ENCODE data around the gene AHRR.

The AHRR gene

DNA sequence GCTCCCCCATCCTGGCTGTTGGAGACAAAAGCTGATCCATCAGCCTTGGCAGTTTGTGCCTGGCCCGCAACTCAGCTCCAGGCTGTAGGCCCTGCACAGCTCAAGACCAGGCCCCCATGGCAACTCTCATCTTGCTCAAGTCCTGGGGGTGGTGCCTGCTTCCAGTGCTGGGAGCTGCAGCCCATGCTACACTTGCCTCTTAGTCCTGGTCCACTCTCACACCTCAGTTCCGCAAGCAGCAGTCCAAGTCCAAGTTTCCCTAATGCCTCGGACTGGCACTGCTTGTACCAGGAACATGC lies 14.2 kb downstream of the AHRR start:
- in situ Hi-C loops (cut with HindIII; ENCODE audit: low sequenced_read_pairs): no loop called here
- TF ChIP-seq, protein P1, sequence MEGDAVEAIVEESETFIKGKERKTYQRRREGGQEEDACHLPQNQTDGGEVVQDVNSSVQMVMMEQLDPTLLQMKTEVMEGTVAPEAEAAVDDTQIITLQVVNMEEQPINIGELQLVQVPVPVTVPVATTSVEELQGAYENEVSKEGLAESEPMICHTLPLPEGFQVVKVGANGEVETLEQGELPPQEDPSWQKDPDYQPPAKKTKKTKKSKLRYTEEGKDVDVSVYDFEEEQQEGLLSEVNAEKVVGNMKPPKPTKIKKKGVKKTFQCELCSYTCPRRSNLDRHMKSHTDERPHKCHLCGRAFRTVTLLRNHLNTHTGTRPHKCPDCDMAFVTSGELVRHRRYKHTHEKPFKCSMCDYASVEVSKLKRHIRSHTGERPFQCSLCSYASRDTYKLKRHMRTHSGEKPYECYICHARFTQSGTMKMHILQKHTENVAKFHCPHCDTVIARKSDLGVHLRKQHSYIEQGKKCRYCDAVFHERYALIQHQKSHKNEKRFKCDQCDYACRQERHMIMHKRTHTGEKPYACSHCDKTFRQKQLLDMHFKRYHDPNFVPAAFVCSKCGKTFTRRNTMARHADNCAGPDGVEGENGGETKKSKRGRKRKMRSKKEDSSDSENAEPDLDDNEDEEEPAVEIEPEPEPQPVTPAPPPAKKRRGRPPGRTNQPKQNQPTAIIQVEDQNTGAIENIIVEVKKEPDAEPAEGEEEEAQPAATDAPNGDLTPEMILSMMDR (IDR thresholded peaks at IDR 0.05; ENCODE audit: low read depth, low read length, missing control alignments): no peak
- H3K4me3 ChIP-seq (ENCODE audit: low read depth, low read length): no peak overlapping the region
- no peak for DNase-seq (ENCODE audit: low read depth)

DNA sequence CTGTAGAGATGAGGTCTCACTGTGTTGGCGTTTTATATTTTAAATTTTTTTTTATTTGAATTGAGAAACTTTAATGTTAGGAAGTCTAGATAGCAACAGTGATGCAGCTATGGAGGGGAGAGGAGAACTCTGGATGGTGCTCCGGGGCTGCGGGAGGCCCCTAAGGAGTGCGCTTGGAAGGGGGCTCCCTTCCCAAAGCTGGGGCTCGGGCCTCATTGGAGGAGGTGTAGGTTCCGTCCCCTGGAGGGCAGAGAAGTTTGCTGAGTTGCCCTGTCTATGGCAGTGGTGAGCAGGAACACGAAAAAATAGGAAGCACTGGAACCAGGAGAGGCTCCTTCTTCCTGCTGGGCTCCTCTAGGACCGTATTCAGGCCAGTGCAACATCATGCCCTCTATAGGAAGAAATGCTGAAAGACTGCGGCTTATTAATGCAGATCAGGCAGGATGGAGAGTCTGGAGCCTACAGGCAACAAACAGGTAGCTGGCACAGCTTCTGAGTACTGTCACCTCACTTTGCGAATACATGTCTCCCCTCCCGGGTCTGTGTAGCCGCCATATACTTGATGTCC lies 16.1 kb downstream of the AHRR start:
- in situ Hi-C loops (cut with HindIII; ENCODE audit: low sequenced_read_pairs): no loop called here
- no peak overlapping the region for H3K4me3 ChIP-seq (ENCODE audit: low read depth, low read length)
- DNase-seq (ENCODE audit: low read depth): no peak
- TF ChIP-seq, protein P1 (IDR thresholded peaks at IDR 0.05; ENCODE audit: low read depth, low read length, missing control alignments): peak; percentile 58

DNA sequence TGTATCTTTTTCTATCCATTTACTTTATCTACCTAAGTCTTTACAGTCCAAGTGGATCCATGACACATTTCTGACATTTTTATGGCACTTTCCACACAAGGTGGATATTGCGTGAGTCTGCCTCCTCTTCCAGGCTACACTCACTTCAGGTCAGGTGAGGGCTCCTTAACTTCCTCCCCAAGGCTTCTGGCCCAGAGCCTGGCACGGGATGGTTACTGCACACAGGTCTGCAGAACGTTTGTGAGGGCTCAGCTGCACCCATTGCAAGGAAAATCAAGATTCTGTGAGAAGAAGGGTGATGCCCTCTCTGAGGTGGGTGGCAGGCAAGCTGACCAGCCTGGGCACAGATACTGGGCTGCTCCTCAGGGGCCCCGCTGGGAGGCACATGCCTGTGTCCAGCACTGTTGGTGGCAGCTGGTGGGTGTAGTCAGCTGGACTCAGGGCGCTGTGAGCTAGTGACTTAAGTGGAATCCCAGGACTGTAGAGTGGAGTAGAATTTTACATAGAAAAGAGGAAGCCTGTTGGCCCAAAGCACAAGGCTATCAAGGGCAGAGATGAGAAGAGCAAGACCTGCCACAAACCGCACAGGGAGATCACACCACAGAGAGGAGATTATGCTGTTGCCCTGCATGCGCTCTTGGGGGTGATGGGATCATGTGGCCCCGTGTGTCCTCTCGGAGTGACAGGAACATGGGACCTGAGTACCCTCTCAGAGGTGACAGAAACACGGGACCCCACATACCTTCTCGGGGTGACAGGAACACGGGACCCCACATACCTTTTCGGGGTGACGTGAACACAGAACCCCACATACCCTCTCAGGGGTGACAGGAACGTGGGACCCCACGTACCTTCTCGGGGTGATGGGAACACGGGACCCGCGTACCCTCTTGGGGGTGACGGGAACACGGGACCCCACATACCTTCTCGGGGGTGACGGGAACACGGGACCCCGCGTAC lies 21.3 kb downstream of the AHRR start:
- TF ChIP-seq, protein P1 (IDR thresholded peaks at IDR 0.05; ENCODE audit: low read depth, low read length, missing control alignments): no peak
- in situ Hi-C loops (cut with HindIII; ENCODE audit: low sequenced_read_pairs): no loop called here
- no peak overlapping the region for H3K4me3 ChIP-seq (ENCODE audit: low read depth, low read length)
- no peak for DNase-seq (ENCODE audit: low read depth)

DNA sequence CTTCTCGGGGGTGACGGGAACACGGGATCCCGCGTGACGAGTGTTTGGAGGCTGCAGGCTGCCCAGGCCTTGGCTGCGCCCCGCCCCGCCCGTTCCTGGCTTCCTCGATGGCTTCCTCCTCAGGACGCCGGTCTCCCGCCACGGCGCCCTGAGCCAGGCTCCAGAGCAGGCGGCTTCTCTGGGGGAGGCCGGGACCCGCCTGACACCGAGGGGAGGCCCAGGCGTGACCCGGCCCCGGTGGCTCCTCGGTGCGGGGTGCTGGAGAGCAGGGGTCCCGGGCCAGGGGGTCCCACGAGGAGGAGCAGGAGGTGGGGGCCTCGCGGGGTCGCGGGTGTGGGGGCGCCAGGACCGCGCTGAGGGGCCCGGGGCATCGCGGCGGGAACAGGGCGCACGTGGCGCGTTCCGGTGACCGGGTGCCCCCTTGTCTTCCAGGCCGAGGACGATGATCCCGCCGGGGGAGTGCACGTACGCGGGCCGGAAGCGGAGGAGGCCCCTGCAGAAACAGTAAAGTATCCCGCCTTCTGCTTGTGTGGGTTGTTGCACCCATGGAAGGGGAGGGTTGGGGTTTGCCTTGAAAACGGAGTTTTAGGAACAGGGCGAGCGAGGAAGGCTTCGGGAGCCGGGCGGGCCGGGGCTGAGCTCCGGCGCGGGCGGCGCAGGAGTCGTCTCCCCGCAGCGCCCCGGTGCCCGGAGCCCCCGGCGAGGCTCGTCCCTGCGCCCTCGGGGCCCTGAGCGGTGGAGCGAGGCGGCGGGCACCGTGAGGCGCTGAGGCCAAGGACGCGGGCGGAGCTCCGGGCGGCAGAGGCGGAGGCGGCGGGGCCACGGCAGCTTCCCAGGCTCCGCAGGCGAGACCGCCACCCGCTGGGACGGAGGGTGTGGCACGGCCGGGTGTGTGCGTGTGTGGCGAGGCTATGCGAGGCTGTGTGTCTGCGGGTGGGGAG lies 22.2 kb downstream of the AHRR start:
- peak overlapping the region; percentile 26 for H3K4me3 ChIP-seq (ENCODE audit: low read depth, low read length)
- in situ Hi-C loops (cut with HindIII; ENCODE audit: low sequenced_read_pairs): no loop called here
- TF ChIP-seq, protein P1 (IDR thresholded peaks at IDR 0.05; ENCODE audit: low read depth, low read length, missing control alignments): no peak
- DNase-seq (ENCODE audit: low read depth): no peak

DNA sequence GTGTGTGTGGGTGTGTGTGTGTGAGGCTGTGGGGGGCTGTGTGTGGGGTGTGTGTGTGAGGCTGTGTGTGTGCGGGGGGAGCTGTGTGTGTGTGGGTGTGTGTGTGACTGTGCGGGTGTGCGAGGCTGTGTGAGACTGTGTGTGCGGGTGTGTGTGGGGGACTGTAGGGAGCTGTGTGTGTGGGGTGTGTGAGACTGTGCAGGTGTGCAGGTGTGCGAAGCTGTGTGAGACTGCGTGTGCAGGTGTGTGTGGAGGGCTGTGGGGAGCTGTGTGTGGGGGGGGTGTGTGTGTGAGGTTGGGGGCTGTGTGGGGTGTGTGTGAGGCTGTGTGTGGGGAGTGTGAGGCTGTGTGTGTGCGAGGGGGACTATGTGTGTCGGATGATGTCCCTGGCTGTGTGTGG lies 23.2 kb downstream of the AHRR start:
- no peak overlapping the region for H3K4me3 ChIP-seq (ENCODE audit: low read depth, low read length)
- TF ChIP-seq, protein P1 (IDR thresholded peaks at IDR 0.05; ENCODE audit: low read depth, low read length, missing control alignments): no peak
- in situ Hi-C loops (cut with HindIII; ENCODE audit: low sequenced_read_pairs): no loop called here
- DNase-seq (ENCODE audit: low read depth): no peak
